GM23338 (cell line): Measurements from ENCODE around the gene POC1B. TPM values are rescaled to one million over a fixed set of nuclear protein-coding genes. Genes with fewer than 3 reads are reported as not detected.
A peak's percentile ranks its signal among the peaks of the same experiment; 100 is the strongest.

ENCODE experiments used
- ATAC-seq: fragments of 200-7000 bp; cut with Tn5 transposase; 3 replicates; pipeline ENCODE4 v1.9.1; 2020
- DNase-seq: peaks from one replicate; pipeline ENCODE4 v3.0.0-alpha.2; 2015; ENCODE audit warnings: low spot score
- H2AFZ ChIP-seq: fragments of 200-600 bp; sonication (generic); 2 replicates; pipeline ENCODE4 v1.8.0; 2016; ENCODE audit warnings: antibody characterized with exemption, mild to moderate bottlenecking, moderate library complexity
- H3F3A ChIP-seq: fragments of 200-600 bp; sonication (generic); replicated peaks from 2 replicates; pipeline ENCODE4 v1.8.0; 2017; ENCODE audit warnings: antibody characterized with exemption, mixed run types, low read depth
- H3K27ac ChIP-seq: fragments of 200-600 bp; sonication (generic); 2 replicates; pipeline ENCODE4 v1.6.1; 2016; ENCODE audit warnings: low read depth
- H3K27me3 ChIP-seq: fragments of 200-600 bp; sonication (generic); 2 replicates; pipeline ENCODE4 v1.8.0; 2016; ENCODE audit warnings: mild to moderate bottlenecking, mixed run types, moderate library complexity; ENCODE audit not compliant: insufficient read depth
- H3K36me3 ChIP-seq: fragments of 200-600 bp; sonication (generic); 2 replicates; pipeline ENCODE4 v1.8.0; 2016; ENCODE audit warnings: mild to moderate bottlenecking; ENCODE audit not compliant: insufficient read depth
- H3K4me1 ChIP-seq: fragments of 200-600 bp; sonication (generic); 2 replicates; pipeline ENCODE4 v1.8.0; 2016; ENCODE audit warnings: mild to moderate bottlenecking, moderate library complexity; ENCODE audit not compliant: insufficient read depth
- H3K4me2 ChIP-seq: fragments of 200-600 bp; sonication (generic); 2 replicates; pipeline ENCODE4 v1.7.1; 2017; ENCODE audit warnings: mixed run types
- H3K4me3 ChIP-seq: fragments of 200-600 bp; sonication (generic); 2 replicates; pipeline ENCODE4 v1.6.1; 2016; ENCODE audit warnings: mixed run types
- H3K79me2 ChIP-seq: fragments of 200-600 bp; sonication (generic); replicated peaks from 2 replicates; pipeline ENCODE4 v1.8.0; 2017; ENCODE audit warnings: mild to moderate bottlenecking; ENCODE audit not compliant: insufficient read depth
- H3K9me2 ChIP-seq: fragments of 200-600 bp; sonication (generic); 2 replicates; pipeline ENCODE4 v1.8.0; 2017; ENCODE audit not compliant: insufficient read depth
- H4K20me1 ChIP-seq: fragments of 200-600 bp; sonication (generic); replicated peaks from 2 replicates; pipeline ENCODE4 v1.8.0; 2017; ENCODE audit warnings: mild to moderate bottlenecking; ENCODE audit not compliant: insufficient read depth
- H3K27ac Mint-ChIP-seq: 2 replicates; pipeline ENCODE4 v1.8.0; 2020; ENCODE audit warnings: inconsistent platforms, mild to moderate bottlenecking, moderate library complexity, mixed read lengths
- H3K27me3 Mint-ChIP-seq: 3 replicates; pipeline ENCODE4 v1.8.0; 2022; ENCODE audit warnings: low read depth, mild to moderate bottlenecking, moderate library complexity, mixed read lengths, inconsistent platforms; ENCODE audit not compliant: insufficient read depth, poor library complexity
- H3K36me3 Mint-ChIP-seq: 3 replicates; pipeline ENCODE4 v1.8.0; 2021; ENCODE audit warnings: low read depth, mild to moderate bottlenecking, inconsistent platforms, moderate library complexity, mixed read lengths
- H3K4me1 Mint-ChIP-seq: 3 replicates; pipeline ENCODE4 v1.8.0; 2020; ENCODE audit warnings: mild to moderate bottlenecking, inconsistent platforms, mixed read lengths
- H3K4me3 Mint-ChIP-seq: 3 replicates; pipeline ENCODE4 v1.8.0; 2021; ENCODE audit warnings: moderate library complexity, mild to moderate bottlenecking, inconsistent platforms, mixed read lengths
- H3K9me3 Mint-ChIP-seq: 3 replicates; pipeline ENCODE4 v1.8.0; 2020; ENCODE audit warnings: moderate library complexity, mild to moderate bottlenecking, inconsistent platforms, mixed read lengths
- CREB1 ChIP-seq: fragments of 250-450 bp; sonication (Bioruptor Pico); IDR thresholded peaks from 2 replicates; pipeline ENCODE4 v1.5.0; 2020; ENCODE audit warnings: low read depth, mild to moderate bottlenecking, moderate library complexity
- EZH2 ChIP-seq: fragments of 200-600 bp; sonication (generic); IDR thresholded peaks from one replicate; pipeline ENCODE4 v1.8.0; 2017; ENCODE audit warnings: antibody characterized with exemption, mild to moderate bottlenecking, low read depth; ENCODE audit not compliant: unreplicated experiment
- JUNB ChIP-seq: IDR thresholded peaks from one replicate; pipeline ENCODE4 v1.6.1; 2016; ENCODE audit warnings: antibody characterized with exemption; ENCODE audit not compliant: unreplicated experiment
- POLR2AphosphoS5 ChIP-seq: IDR thresholded peaks from 2 replicates; pipeline ENCODE4 v1.6.1; 2016; ENCODE audit warnings: antibody characterized with exemption, low read depth
- STAT1 ChIP-seq: IDR thresholded peaks from one replicate; pipeline ENCODE4 v1.6.1; 2016; ENCODE audit warnings: antibody characterized with exemption; ENCODE audit not compliant: unreplicated experiment
- ZNF114 ChIP-seq: fragments of 250-450 bp; sonication (Bioruptor Pico); IDR thresholded peaks from 2 replicates; pipeline ENCODE4 v1.5.0; 2020; ENCODE audit warnings: mild to moderate bottlenecking, moderate library complexity
- polyA plus RNA-seq: library from polyadenylated mRNA; unstranded; fragments of >200 nt; fragmentation: Nextera tagmentation; extraction: Ambion mirVana; gene quantifications from 2 replicates; pipeline ENCODE4 v1.2.1, GENCODE V29; 2016
- total RNA-seq: library from RNA; depleted of rRNA; stranded (reverse); fragments of >200 nt; shearing (Covaris generic); gene quantifications from 2 replicates; pipeline ENCODE4 v1.2.3, GENCODE V29; 2014
- TF ChIP-seq, protein P1 (sequence below), 2 experiments: fragments of 200-600 bp in 1 of 2; sonication (generic) in 1 of 2; conservative IDR thresholded peaks; 2 replicates each; pipeline versions ENCODE4 v1.5.1 to v1.6.1; 2016 to 2017; ENCODE audit warnings: antibody characterized with exemption in 2 of 2, low read depth in 2 of 2, mild to moderate bottlenecking in 2 of 2, moderate library complexity in 1 of 2
- TF ChIP-seq, protein P2 (sequence below): fragments of 250-450 bp; sonication (Bioruptor Pico); IDR thresholded peaks from 2 replicates; pipeline ENCODE4 v1.5.0; 2020; ENCODE audit warnings: mild to moderate bottlenecking, moderate library complexity
- TF ChIP-seq, protein P3 (sequence below): IDR thresholded peaks from 2 replicates; pipeline ENCODE4 v1.6.1; 2016; ENCODE audit warnings: antibody characterized with exemption

POC1B gene
- total and polyA plus RNA-seq, 2 experiments from 2014 or later: 11.8 to 17.5 TPM

DNA sequence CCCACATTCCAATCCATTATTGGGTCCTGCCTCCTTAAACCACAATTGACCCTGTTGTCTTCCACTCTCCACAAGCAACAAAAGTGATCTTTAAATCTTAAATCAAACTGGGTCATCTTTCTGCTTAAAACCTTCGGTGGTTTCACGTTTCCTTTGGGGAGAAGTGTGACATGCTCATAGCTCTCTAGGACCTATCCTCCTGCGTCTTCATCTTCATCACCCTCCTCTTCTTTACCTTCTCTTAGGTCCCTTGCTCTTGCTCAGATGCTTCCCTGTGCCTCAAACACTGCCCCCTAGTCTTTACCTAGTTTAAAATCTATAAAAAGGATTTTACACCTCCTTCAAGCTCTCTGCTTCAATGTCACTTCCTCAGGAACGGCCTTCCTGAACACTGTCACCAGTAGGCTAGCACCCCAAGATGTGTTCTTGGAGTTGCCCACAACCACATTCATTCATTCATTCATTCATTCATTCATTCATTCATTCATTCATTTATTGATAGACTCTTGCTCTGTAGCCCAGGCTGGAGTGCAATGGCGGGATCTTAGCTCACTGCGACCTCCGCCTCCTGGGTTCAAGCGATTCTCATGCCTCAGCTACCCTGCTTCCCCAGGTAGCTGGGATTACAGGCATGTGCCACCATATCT, 48.1 kb downstream of the POC1B start:
- ATAC-seq: no peak
- Histone ChIP-seq H3K9me2 (0 out of 2 replicates have a peak, but pooled peaks cover 4% of the 10 kb centered on the region), H4K20me1 (no peaks in the 10 kb centered on the region), H3K4me2 (no peak overlapping the region), H3K4me1 (no peaks in the 10 kb centered on the region), H3K79me2 (no peaks in the 10 kb centered on the region), H3K27ac (no peak overlapping the region), H3K36me3 (no peaks in the 10 kb centered on the region), H3F3A (no peaks in the 10 kb centered on the region), H3K4me3 (no peak overlapping the region), H3K27me3 (no peaks in the 10 kb centered on the region), H2AFZ (no peak overlapping the region)
- no peaks in the 10 kb centered on the region for H3K9me3 Mint-ChIP-seq
- H3K4me1 Mint-ChIP-seq: no peaks in the 10 kb centered on the region
- H3K36me3 Mint-ChIP-seq: no peaks in the 10 kb centered on the region
- TF ChIP-seq, protein P1, sequence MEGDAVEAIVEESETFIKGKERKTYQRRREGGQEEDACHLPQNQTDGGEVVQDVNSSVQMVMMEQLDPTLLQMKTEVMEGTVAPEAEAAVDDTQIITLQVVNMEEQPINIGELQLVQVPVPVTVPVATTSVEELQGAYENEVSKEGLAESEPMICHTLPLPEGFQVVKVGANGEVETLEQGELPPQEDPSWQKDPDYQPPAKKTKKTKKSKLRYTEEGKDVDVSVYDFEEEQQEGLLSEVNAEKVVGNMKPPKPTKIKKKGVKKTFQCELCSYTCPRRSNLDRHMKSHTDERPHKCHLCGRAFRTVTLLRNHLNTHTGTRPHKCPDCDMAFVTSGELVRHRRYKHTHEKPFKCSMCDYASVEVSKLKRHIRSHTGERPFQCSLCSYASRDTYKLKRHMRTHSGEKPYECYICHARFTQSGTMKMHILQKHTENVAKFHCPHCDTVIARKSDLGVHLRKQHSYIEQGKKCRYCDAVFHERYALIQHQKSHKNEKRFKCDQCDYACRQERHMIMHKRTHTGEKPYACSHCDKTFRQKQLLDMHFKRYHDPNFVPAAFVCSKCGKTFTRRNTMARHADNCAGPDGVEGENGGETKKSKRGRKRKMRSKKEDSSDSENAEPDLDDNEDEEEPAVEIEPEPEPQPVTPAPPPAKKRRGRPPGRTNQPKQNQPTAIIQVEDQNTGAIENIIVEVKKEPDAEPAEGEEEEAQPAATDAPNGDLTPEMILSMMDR (conservative IDR thresholded peaks at IDR 0.05; ENCODE audit: low read depth in 2 of 2): peak; percentile 33 to 34; a peak in 2 of 4 replicates
- TF ChIP-seq POLR2AphosphoS5 (no peak), JUNB (no peak), STAT1 (no peak), CREB1 (CRISPR knock-in tag) (no peak)
- H3K27me3 Mint-ChIP-seq: no peaks in the 10 kb centered on the region
- no peak for DNase-seq
- H3K4me3 Mint-ChIP-seq: no peak overlapping the region
- no peak overlapping the region for H3K27ac Mint-ChIP-seq

DNA sequence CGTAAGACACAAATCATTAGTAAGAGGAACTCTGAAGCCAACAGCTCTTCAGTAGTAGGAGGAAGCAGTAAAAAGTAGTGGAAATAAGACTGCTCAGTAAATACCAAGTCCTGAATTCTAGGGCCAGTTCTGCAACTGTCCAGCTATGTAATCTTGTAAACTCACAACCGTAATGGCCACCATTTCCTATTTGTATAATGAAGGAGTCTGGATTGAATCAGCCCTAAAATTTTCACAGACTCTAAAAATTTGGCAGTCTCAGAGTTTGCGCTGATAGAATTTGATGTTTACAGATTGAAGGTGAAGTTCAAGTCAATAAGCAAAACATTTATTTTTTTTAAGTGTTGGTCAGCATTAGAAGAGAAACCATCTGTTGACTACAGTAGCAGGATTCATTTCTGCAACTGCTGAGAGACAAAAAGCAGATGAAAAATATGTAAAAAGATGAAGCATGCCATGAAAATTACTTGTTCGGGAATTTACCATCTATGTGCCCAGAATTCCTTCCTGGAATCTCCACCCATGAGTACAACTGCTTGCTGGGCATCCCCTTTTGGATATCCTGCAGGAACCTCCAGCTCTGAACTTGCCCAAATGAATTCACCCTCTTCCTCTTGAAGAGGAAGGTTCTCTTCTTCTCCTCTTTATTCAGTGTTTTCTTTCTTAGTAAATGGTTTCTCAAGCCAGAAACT, 48.8 kb downstream of the POC1B start:
- H3K79me2 ChIP-seq: no peaks in the 10 kb centered on the region
- H3K27me3 Mint-ChIP-seq: no peaks in the 10 kb centered on the region
- no peaks in the 10 kb centered on the region for H3K4me1 ChIP-seq
- H2AFZ ChIP-seq: no peak overlapping the region
- H3K4me3 Mint-ChIP-seq: no peak overlapping the region
- no peaks in the 10 kb centered on the region for H3K9me3 Mint-ChIP-seq
- no peaks in the 10 kb centered on the region for H3K36me3 Mint-ChIP-seq
- no peak for TF ChIP-seq EZH2
- TF ChIP-seq, protein P2, sequence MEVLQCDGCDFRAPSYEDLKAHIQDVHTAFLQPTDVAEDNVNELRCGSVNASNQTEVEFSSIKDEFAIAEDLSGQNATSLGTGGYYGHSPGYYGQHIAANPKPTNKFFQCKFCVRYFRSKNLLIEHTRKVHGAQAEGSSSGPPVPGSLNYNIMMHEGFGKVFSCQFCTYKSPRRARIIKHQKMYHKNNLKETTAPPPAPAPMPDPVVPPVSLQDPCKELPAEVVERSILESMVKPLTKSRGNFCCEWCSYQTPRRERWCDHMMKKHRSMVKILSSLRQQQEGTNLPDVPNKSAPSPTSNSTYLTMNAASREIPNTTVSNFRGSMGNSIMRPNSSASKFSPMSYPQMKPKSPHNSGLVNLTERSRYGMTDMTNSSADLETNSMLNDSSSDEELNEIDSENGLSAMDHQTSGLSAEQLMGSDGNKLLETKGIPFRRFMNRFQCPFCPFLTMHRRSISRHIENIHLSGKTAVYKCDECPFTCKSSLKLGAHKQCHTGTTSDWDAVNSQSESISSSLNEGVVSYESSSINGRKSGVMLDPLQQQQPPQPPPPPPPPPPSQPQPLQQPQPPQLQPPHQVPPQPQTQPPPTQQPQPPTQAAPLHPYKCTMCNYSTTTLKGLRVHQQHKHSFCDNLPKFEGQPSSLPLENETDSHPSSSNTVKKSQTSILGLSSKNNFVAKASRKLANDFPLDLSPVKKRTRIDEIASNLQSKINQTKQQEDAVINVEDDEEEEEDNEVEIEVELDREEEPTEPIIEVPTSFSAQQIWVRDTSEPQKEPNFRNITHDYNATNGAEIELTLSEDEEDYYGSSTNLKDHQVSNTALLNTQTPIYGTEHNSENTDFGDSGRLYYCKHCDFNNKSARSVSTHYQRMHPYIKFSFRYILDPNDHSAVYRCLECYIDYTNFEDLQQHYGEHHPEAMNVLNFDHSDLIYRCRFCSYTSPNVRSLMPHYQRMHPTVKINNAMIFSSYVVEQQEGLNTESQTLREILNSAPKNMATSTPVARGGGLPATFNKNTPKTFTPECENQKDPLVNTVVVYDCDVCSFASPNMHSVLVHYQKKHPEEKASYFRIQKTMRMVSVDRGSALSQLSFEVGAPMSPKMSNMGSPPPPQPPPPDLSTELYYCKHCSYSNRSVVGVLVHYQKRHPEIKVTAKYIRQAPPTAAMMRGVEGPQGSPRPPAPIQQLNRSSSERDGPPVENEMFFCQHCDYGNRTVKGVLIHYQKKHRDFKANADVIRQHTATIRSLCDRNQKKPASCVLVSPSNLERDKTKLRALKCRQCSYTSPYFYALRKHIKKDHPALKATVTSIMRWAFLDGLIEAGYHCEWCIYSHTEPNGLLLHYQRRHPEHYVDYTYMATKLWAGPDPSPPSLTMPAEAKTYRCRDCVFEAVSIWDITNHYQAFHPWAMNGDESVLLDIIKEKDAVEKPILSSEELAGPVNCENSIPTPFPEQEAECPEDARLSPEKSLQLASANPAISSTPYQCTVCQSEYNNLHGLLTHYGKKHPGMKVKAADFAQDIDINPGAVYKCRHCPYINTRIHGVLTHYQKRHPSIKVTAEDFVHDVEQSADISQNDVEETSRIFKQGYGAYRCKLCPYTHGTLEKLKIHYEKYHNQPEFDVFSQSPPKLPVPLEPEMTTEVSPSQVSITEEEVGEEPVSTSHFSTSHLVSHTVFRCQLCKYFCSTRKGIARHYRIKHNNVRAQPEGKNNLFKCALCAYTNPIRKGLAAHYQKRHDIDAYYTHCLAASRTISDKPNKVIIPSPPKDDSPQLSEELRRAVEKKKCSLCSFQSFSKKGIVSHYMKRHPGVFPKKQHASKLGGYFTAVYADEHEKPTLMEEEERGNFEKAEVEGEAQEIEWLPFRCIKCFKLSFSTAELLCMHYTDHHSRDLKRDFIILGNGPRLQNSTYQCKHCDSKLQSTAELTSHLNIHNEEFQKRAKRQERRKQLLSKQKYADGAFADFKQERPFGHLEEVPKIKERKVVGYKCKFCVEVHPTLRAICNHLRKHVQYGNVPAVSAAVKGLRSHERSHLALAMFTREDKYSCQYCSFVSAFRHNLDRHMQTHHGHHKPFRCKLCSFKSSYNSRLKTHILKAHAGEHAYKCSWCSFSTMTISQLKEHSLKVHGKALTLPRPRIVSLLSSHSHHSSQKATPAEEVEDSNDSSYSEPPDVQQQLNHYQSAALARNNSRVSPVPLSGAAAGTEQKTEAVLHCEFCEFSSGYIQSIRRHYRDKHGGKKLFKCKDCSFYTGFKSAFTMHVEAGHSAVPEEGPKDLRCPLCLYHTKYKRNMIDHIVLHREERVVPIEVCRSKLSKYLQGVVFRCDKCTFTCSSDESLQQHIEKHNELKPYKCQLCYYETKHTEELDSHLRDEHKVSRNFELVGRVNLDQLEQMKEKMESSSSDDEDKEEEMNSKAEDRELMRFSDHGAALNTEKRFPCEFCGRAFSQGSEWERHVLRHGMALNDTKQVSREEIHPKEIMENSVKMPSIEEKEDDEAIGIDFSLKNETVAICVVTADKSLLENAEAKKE (CRISPR knock-in tag): no peak
- TF ChIP-seq, protein P3, sequence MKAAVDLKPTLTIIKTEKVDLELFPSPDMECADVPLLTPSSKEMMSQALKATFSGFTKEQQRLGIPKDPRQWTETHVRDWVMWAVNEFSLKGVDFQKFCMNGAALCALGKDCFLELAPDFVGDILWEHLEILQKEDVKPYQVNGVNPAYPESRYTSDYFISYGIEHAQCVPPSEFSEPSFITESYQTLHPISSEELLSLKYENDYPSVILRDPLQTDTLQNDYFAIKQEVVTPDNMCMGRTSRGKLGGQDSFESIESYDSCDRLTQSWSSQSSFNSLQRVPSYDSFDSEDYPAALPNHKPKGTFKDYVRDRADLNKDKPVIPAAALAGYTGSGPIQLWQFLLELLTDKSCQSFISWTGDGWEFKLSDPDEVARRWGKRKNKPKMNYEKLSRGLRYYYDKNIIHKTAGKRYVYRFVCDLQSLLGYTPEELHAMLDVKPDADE: no peak
- TF ChIP-seq, protein P1 (conservative IDR thresholded peaks at IDR 0.05; ENCODE audit: low read depth in 2 of 2): no peak
- no peak for TF ChIP-seq ZNF114
- no peaks in the 10 kb centered on the region for H3K36me3 ChIP-seq
- no peak overlapping the region for H3K4me2 ChIP-seq
- no peaks in the 10 kb centered on the region for H3F3A ChIP-seq
- no peak for DNase-seq
- no peaks in the 10 kb centered on the region for H3K27me3 ChIP-seq
- H3K4me3 ChIP-seq: no peak overlapping the region
- H3K9me2 ChIP-seq: 0 out of 2 replicates have a peak, but pooled peaks cover 4% of the 10 kb centered on the region
- no peak for ATAC-seq
- H4K20me1 ChIP-seq: no peaks in the 10 kb centered on the region
- no peak overlapping the region for H3K27ac ChIP-seq
- no peak overlapping the region for H3K27ac Mint-ChIP-seq
- H3K4me1 Mint-ChIP-seq: no peaks in the 10 kb centered on the region
